SK-N-SH treated with all-trans-retinoic acid at 6 μM for 48 hours (cell line): ENCODE results near the gene UTP20.

Source experiments
- ARNTL ChIP-seq: fragments of 450-650 bp; formaldehyde crosslinking; IDR thresholded peaks from 2 replicates; pipeline ENCODE4 v1.5.0; 2020; ENCODE audit warnings: low read depth, mild to moderate bottlenecking, moderate library complexity, borderline replicate concordance
- CREB5 ChIP-seq: fragments of 250-450 bp; sonication (Bioruptor Pico); IDR thresholded peaks from 2 replicates; pipeline ENCODE4 v1.5.1; 2020; ENCODE audit warnings: low read depth, mild to moderate bottlenecking, moderate library complexity
- CSDC2 ChIP-seq: fragments of 250-450 bp; sonication (Bioruptor Pico); IDR thresholded peaks from 2 replicates; pipeline ENCODE4 v1.5.0; 2020; ENCODE audit warnings: mild to moderate bottlenecking, moderate library complexity
- CSRNP3 ChIP-seq: fragments of 250-450 bp; sonication (Bioruptor Pico); IDR thresholded peaks from 2 replicates; pipeline ENCODE4 v1.5.1; 2021; ENCODE audit warnings: mild to moderate bottlenecking, moderate library complexity
- ISL1 ChIP-seq: fragments of 250-450 bp; sonication (Bioruptor Pico); IDR thresholded peaks from 2 replicates; pipeline ENCODE4 v2.1.2; 2022; ENCODE audit warnings: mild to moderate bottlenecking, moderate library complexity
- OSR1 ChIP-seq: fragments of 250-450 bp; sonication (Bioruptor Pico); IDR thresholded peaks from 2 replicates; pipeline ENCODE4 v1.8.0; 2022; ENCODE audit warnings: moderate library complexity, mild to moderate bottlenecking, inconsistent platforms
- PATZ1 ChIP-seq: fragments of 250-450 bp; sonication (Bioruptor Pico); IDR thresholded peaks from 2 replicates; pipeline ENCODE4 v1.8.0; 2020; ENCODE audit warnings: mild to moderate bottlenecking, moderate library complexity, borderline replicate concordance
- PPARA ChIP-seq: fragments of 250-450 bp; sonication (Bioruptor Pico); IDR thresholded peaks from 2 replicates; pipeline ENCODE4 v1.5.0; 2020; ENCODE audit warnings: mild to moderate bottlenecking, borderline replicate concordance
- RARB ChIP-seq: fragments of 250-450 bp; sonication (Bioruptor Pico); IDR thresholded peaks from 2 replicates; pipeline ENCODE4 v1.8.0; 2021; ENCODE audit warnings: mild to moderate bottlenecking, moderate library complexity
- SNAI2 ChIP-seq: fragments of 250-450 bp; sonication (Bioruptor Pico); IDR thresholded peaks from 2 replicates; pipeline ENCODE4 v1.5.0; 2020; ENCODE audit warnings: mild to moderate bottlenecking, moderate library complexity
- TCF4 ChIP-seq: fragments of 250-450 bp; sonication (Bioruptor Pico); IDR thresholded peaks from 2 replicates; pipeline ENCODE4 v1.8.0; 2021; ENCODE audit warnings: mild to moderate bottlenecking, moderate library complexity, borderline replicate concordance
- TSHZ2 ChIP-seq: fragments of 250-450 bp; sonication (Bioruptor Pico); IDR thresholded peaks from 2 replicates; pipeline ENCODE4 v1.5.0; 2020; ENCODE audit warnings: mild to moderate bottlenecking, moderate library complexity
- ZFP30 ChIP-seq: fragments of 450-650 bp; formaldehyde crosslinking; IDR thresholded peaks from 2 replicates; pipeline ENCODE4 v1.5.0; 2022; ENCODE audit warnings: mild to moderate bottlenecking, moderate library complexity
- ZNF70 ChIP-seq: fragments of 450-650 bp; formaldehyde crosslinking; IDR thresholded peaks from 2 replicates; pipeline ENCODE4 v1.5.0; 2020; ENCODE audit warnings: mild to moderate bottlenecking, moderate library complexity

GRCh38 chr12:101305226-101305779, 25.4 kb downstream of the UTP20 start:
- no peak for TF ChIP-seq CREB5 (CRISPR knock-in tag)
- TF ChIP-seq ARNTL (CRISPR knock-in tag), result no peak
- no peak for TF ChIP-seq PPARA
- TF ChIP-seq OSR1 (CRISPR knock-in tag), result no peak
- no peak for TF ChIP-seq CSDC2
- no peak for TF ChIP-seq TCF4 (CRISPR knock-in tag)
- TF ChIP-seq ZNF70 (CRISPR knock-in tag), result no peak
- no peak for TF ChIP-seq TSHZ2 (CRISPR knock-in tag)
- TF ChIP-seq PATZ1 (CRISPR knock-in tag), result no peak
- TF ChIP-seq CSRNP3 (CRISPR knock-in tag), result no peak
- TF ChIP-seq RARB (CRISPR knock-in tag), result no peak
- no peak for TF ChIP-seq ISL1 (CRISPR knock-in tag)
- TF ChIP-seq ZFP30 (CRISPR knock-in tag), result no peak
- no peak for TF ChIP-seq SNAI2 (CRISPR knock-in tag)
